H1 (cell line): ENCODE results near the gene DPT. TPM values are rescaled to one million over a fixed set of nuclear protein-coding genes. Genes with fewer than 3 reads are reported as not detected.

Source experiments
- CTBP2 ChIP-seq: IDR thresholded peaks from 2 replicates; pipeline ENCODE4 v1.7.0; 2011; ENCODE audit warnings: borderline replicate concordance, mild to moderate bottlenecking, moderate library complexity, mixed read lengths, low read length; ENCODE audit not compliant: insufficient read depth, insufficient read length
- JUN ChIP-seq: IDR thresholded peaks from 2 replicates; pipeline ENCODE4 v1.6.1; 2011; ENCODE audit warnings: low read depth, mild to moderate bottlenecking, improper control_type of control experiment, low read length
- RFX5 ChIP-seq: IDR thresholded peaks from 2 replicates; pipeline ENCODE4 v1.6.1; 2011; ENCODE audit warnings: low read depth, low read length, improper control_type of control experiment, borderline replicate concordance
- polyA plus RNA-seq, 7 experiments: library from polyadenylated mRNA; depleted of rRNA in 3 of 7; stranded (reverse) in 5 of 7; unstranded in 2 of 7; fragments of >200 nt in 5 of 7; fragments of 200-250 nt in 2 of 7; gene quantifications; 1 replicate in 5 of 7; 2 replicates in 1 of 7; 4 replicates in 1 of 7; pipeline versions ENCODE4 v1.2.1 to v1.2.3, GENCODE V29; 2011 to 2013; ENCODE audit warnings: missing spikeins in 2 of 7, mixed read lengths in 2 of 7
- total RNA-seq: library from RNA; stranded (reverse); fragmentation: NEBNext Ultra II Directional; extraction: Animal tissue kit (Norgen Biotek cat#: 25700); gene quantifications from 2 replicates; pipeline ENCODE4 v1.2.1, GENCODE V29; 2021
- TF ChIP-seq, protein P1 (sequence below), 3 experiments: IDR thresholded peaks; 1 replicate in 2 of 3; 2 replicates in 1 of 3; pipeline versions ENCODE4 v1.5.1 to v1.6.1; 2011; ENCODE audit warnings: low read length in 3 of 3, mild to moderate bottlenecking in 3 of 3, inconsistent platforms in 2 of 3, low read depth in 1 of 3, moderate library complexity in 1 of 3; ENCODE audit not compliant: insufficient read depth in 1 of 3; ENCODE audit errors: control extremely low read depth in 1 of 3

The DPT gene
- total and polyA plus RNA-seq, 2 of the 8 experiments (the other 6 are each of a cell fraction or from before 2014, with no cell fraction given): not detected

DNA sequence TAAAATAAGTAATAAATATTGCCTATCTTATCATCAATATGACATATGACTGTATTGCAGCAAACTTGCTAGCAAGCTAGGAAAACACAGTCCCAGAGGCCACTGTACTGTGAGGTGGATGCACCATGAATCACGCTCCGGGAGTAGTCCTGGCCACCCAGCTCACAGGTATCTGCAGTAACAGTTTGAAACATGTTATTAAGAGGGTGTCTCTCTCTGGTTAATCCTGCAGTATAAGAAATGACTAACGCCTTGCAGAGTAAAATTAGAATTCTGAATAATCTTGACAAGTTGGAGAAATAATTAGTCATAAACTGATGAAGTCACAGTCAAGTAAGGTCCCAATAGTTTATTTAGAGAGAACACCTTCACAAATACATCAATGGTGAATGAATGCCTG, 34.0 kb upstream of the DPT start (continued):
- TF ChIP-seq, protein P1, sequence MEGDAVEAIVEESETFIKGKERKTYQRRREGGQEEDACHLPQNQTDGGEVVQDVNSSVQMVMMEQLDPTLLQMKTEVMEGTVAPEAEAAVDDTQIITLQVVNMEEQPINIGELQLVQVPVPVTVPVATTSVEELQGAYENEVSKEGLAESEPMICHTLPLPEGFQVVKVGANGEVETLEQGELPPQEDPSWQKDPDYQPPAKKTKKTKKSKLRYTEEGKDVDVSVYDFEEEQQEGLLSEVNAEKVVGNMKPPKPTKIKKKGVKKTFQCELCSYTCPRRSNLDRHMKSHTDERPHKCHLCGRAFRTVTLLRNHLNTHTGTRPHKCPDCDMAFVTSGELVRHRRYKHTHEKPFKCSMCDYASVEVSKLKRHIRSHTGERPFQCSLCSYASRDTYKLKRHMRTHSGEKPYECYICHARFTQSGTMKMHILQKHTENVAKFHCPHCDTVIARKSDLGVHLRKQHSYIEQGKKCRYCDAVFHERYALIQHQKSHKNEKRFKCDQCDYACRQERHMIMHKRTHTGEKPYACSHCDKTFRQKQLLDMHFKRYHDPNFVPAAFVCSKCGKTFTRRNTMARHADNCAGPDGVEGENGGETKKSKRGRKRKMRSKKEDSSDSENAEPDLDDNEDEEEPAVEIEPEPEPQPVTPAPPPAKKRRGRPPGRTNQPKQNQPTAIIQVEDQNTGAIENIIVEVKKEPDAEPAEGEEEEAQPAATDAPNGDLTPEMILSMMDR (IDR thresholded peaks at IDR 0.05; ENCODE audit: control extremely low read depth in 1 of 3, insufficient read depth in 1 of 3, low read depth in 1 of 3, low read length in 3 of 3): no peak
- TF ChIP-seq JUN: no peak
- TF ChIP-seq RFX5: no peak
- TF ChIP-seq CTBP2: no peak
